ENCODE measurements around the gene PAPSS1.

Gene PAPSS1

GRCh38 chr4:107719922-107720722 lies at the start of gene PAPSS1:
Gene PAPSS1 (minus strand): TSS chr4:107720234. CDS start chr4:107720179, 55 bp downstream.
- Histone ChIP-seq H3K4me3 (ENCODE audit: low read depth in 1 of 2, low read length in 2 of 2) (peak within 1 kb of the TSS; percentile 66 to 93), H3K27ac (ENCODE audit: low read length) (peak within 1 kb of the TSS; percentile 75), H3K4me2 (ENCODE audit: insufficient read depth, low read length) (peak within 1 kb of the TSS; percentile 85), H3K4me1 (ENCODE audit: insufficient read depth, low read length) (peaks cover 28% of the 10 kb centered on the region), H3K27me3 (ENCODE audit: insufficient read depth, low read length, poor library complexity) (no peaks in the 10 kb centered on the region), H4K20me1 (ENCODE audit: insufficient read depth, low read length) (no peaks in the 10 kb centered on the region), H3K9ac (ENCODE audit: low read depth, low read length) (peak within 1 kb of the TSS; percentile 68), H3K79me2 (ENCODE audit: insufficient read depth, low read length) (peaks cover 5% of the 10 kb centered on the region; the same call in 1 of the 2 replicates), H3K9me3 (ENCODE audit: insufficient read depth, low read length, severe bottlenecking) (no peaks in the 10 kb centered on the region), H2AFZ (ENCODE audit: low read depth, low read length) (peak within 1 kb of the TSS; percentile 92), H3K36me3 (ENCODE audit: insufficient read depth, low read length) (no peaks in the 10 kb centered on the region; the same call in 1 of the 2 replicates)
- TF ChIP-seq CTCF (IDR thresholded peaks at IDR 0.05; ENCODE audit: borderline replicate concordance, extremely low read depth, low read length, poor library complexity, severe bottlenecking), result no peak
- no peak for TF ChIP-seq EZH2 (IDR thresholded peaks at IDR 0.05; ENCODE audit: borderline replicate concordance, low read depth, low read length, severe bottlenecking)
- DNase-seq (peak; percentile 97), ATAC-seq (ENCODE audit: insufficient read depth, low read depth) (peak; percentile 90)

DNA sequence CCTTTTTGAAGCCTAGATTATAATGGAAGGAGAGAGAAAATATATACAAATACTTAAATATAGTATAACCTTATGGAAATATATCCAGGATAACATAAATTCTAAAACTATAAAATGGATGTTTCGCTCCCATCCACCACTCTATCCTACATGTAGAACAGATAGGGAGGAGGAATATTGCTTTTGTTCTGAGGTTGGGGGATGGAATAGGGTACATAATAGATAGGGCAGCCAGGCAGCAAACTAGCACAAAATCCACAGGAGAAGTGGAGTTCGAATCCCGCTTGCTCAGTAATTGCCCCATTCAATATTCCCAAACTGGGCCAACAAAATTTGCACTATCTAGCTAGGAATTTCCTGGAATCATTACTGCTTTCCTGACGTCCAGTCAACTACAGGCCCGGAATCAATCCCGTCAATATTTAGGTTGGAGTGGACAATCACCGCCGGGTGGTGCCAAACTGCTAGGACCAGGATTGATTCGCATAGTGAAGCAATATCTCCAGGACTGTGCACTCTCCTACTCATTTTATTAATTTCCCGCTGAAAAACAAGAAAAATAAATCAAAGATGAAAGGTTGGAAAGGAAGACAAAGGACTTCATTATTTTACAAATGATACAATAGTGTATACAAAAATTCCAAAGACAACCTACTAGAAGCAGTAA lies 40.4 kb upstream of the PAPSS1 start:
- Histone ChIP-seq H3K36me3 (ENCODE audit: insufficient read depth, low read length) (no peaks in the 10 kb centered on the region), H3K27ac (ENCODE audit: low read length) (no peak overlapping the region), H3K4me1 (ENCODE audit: insufficient read depth, low read length) (no peaks in the 10 kb centered on the region), H3K9ac (ENCODE audit: low read depth, low read length) (no peak overlapping the region), H3K79me2 (ENCODE audit: insufficient read depth, low read length) (no peaks in the 10 kb centered on the region), H3K27me3 (ENCODE audit: insufficient read depth, low read length, poor library complexity) (no peaks in the 10 kb centered on the region), H2AFZ (ENCODE audit: low read depth, low read length) (no peak overlapping the region), H4K20me1 (ENCODE audit: insufficient read depth, low read length) (no peaks in the 10 kb centered on the region), H3K4me3 (ENCODE audit: low read depth in 1 of 2, low read length in 2 of 2) (no peak overlapping the region), H3K9me3 (ENCODE audit: insufficient read depth, low read length, severe bottlenecking) (no peaks in the 10 kb centered on the region), H3K4me2 (ENCODE audit: insufficient read depth, low read length) (no peak overlapping the region)
- TF ChIP-seq CTCF (IDR thresholded peaks at IDR 0.05; ENCODE audit: borderline replicate concordance, extremely low read depth, low read length, poor library complexity, severe bottlenecking) (no peak), EZH2 (IDR thresholded peaks at IDR 0.05; ENCODE audit: borderline replicate concordance, low read depth, low read length, severe bottlenecking) (no peak)
- DNase-seq (no peak), ATAC-seq (ENCODE audit: insufficient read depth, low read depth) (no peak)

- H3K79me2 ChIP-seq (ENCODE audit: insufficient read depth, low read length), result no peaks in the 10 kb centered on the region
- H3K4me2 ChIP-seq (ENCODE audit: insufficient read depth, low read length), result no peak overlapping the region
- no peaks in the 10 kb centered on the region for H3K4me1 ChIP-seq (ENCODE audit: insufficient read depth, low read length)
- DNase-seq (no peak), ATAC-seq (ENCODE audit: insufficient read depth, low read depth) (no peak)
- H4K20me1 ChIP-seq (ENCODE audit: insufficient read depth, low read length), result no peaks in the 10 kb centered on the region
- 0 out of 2 replicates have a peak overlapping the region, but pooled peaks have one; percentile 36 for H2AFZ ChIP-seq (ENCODE audit: low read depth, low read length)
- no peaks in the 10 kb centered on the region for H3K9me3 ChIP-seq (ENCODE audit: insufficient read depth, low read length, severe bottlenecking)
- no peak overlapping the region for H3K4me3 ChIP-seq (ENCODE audit: low read depth in 1 of 2, low read length in 2 of 2)
- no peaks in the 10 kb centered on the region for H3K36me3 ChIP-seq (ENCODE audit: insufficient read depth, low read length)
- no peak overlapping the region for H3K9ac ChIP-seq (ENCODE audit: low read depth, low read length)
- H3K27me3 ChIP-seq (ENCODE audit: insufficient read depth, low read length, poor library complexity), result peaks cover 3% of the 10 kb centered on the region
- TF ChIP-seq EZH2 (IDR thresholded peaks at IDR 0.05; ENCODE audit: borderline replicate concordance, low read depth, low read length, severe bottlenecking) (no peak), CTCF (IDR thresholded peaks at IDR 0.05; ENCODE audit: borderline replicate concordance, extremely low read depth, low read length, poor library complexity, severe bottlenecking) (peak; percentile 65)
- no peak overlapping the region for H3K27ac ChIP-seq (ENCODE audit: low read length)
Observed at GRCh38 chr4:107757864-107758476, 37.9 kb upstream of the PAPSS1 start.

Measured in DND-41 (cell line).